GM19372 (cell line): ENCODE results near the gene CCKAR.
A peak's percentile ranks its signal among the peaks of the same experiment; 100 is the strongest.

Source experiments
- ATAC-seq: cut with Tn5 transposase; IDR thresholded peaks from one replicate; pipeline ENCODE4 v1.9.1; 2021; ENCODE audit warnings: mild to moderate bottlenecking, low read depth, moderate library complexity; ENCODE audit not compliant: unreplicated experiment

Gene CCKAR

DNA sequence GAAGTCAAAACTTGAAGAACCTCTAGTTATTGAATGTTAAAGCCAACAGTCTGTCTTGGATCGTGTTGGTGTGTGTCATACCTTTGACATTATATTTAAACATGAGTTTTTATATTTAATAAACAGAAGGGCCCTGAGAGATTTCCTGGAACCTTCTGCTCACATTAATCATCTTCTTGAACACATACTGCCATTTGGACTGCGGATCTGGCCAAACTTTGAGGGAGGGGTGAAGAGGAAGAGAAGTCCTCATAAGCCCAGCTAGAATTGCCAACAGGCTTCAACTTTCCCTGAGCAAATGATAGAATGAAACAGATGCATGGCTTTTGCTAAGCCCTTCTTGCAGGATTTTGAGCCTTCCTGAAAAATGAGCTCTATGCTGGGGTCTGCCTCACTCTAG, 27.4 kb downstream of the CCKAR start:
- no peak for ATAC-seq

GRCh38 chr4:26459756-26460530, 30.3 kb downstream of the CCKAR start:
- ATAC-seq = no peak

DNA sequence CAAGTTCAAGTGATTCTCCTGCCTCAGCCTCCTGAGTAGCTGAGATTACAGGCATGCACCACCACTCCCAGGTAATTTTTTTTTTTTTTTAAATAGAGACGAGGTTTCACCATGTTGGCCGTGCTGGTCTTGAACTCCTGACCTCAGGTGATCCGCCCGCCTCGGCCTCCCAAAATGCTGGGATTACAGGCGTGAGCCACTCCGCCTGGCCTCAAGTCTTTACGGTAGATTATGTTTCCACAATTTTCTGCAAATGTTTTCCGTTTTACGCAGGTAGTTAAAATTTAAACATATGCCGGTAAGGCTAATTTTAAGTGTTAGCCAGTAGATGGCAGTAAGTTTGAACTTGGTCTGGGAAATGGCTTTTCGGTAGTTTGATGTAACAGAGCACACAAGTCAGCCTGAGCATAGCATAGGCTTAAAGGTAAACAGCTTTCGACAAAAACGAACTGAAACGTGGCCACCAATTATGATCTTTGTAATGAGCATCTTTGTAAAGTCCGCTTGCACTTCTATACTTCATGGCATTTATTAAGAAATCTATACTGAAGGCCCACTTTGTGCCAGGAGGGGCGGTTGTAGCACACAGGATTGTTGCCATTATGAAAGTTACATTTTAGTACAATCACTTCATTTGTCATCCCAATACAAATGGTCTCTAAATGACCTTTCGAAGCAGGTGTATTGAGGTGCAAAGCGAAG, 31.1 kb downstream of the CCKAR start:
- ATAC-seq = peak; percentile 74

DNA sequence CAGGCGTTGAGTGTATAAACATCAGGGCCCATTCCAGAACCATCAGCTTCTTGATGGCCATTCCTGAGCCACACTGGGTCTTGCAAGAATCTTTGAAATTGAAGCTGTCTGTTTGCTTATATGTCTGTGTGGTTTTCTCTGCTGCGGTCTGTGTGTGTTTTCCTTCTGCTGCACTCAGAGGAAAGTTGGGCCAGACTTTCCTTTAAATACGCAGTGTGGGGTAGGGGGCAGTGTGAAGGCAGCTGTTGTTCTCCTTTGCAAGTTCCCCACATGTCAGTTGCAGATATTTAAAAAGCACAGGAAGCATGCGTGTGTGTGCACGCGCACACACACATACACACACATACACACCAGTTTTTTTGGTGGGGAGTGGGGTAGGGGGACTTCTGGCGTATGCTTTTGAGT, 32.1 kb downstream of the CCKAR start:
- ATAC-seq = no peak

DNA sequence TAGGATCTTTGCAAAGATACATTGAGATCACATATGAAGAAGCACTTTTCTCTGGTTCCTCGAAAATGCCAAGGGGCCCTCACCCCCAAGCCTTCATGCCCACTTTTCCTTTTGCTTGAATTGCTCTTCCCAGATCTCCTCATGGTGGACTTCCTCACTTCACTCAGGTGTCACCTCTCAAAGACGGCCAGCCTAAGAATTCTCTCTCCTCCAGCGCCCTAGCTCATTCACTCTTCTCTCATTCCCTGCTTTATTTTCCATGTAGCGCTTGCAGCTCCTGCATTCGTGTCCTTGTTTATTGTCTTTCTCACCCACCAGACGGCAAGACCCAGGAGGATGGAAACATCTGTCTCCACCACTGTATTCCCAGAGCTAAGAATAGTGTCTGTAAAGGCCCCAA, 32.9 kb downstream of the CCKAR start:
- ATAC-seq = no peak

- no peak for ATAC-seq
These were observed 34.7 kb downstream of the CCKAR start for GRCh38 chr4:26455571-26455970.

- no peak for ATAC-seq
These were observed 35.3 kb downstream of the CCKAR start for GRCh38 chr4:26454961-26455360.

GRCh38 chr4:26452565-26453531, 37.4 kb downstream of the CCKAR start:
- no peak for ATAC-seq

DNA sequence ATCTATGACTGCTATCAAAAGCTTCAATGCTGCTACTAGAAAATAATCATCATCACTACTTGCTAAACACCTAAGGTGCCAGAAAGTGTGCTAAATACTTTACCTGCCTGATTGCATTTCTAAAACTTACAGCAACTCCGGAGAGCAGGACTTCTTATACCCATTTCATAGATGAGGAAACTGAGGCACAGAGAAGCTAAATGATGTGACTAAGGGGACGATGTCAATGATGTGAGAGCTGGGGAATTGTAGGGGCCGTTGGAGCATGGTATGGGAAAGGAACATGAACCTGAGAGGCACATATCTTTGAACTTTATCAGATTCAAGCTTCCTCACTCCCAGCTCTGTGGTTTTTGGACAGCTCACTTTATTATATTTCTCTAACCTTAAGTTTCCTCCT, 38.7 kb downstream of the CCKAR start:
- ATAC-seq = no peak

DNA sequence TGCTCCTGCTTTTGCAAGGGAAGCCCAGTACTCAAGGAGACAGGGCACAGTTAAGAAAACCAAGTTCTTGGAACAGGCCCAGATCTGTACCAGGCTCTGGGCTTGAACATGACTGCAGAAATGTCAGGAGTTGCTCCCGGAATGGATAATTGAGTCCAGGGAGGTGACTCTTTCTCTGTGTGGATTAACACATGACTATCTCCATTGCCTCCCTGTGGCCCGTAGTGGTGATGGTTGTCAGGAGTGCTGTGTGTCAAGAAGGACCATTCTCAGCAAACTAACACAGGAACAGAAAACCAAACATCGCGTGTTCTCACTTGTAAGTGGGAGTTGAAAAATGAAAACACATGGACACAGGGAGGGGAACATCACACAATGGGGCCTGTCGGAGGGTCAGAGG, 39.9 kb downstream of the CCKAR start:
- no peak for ATAC-seq

- no peak for ATAC-seq
These were observed 42.9 kb downstream of the CCKAR start for GRCh38 chr4:26447378-26447777.

- no peak for ATAC-seq
These were observed 48.5 kb downstream of the CCKAR start for GRCh38 chr4:26441771-26442170.

DNA sequence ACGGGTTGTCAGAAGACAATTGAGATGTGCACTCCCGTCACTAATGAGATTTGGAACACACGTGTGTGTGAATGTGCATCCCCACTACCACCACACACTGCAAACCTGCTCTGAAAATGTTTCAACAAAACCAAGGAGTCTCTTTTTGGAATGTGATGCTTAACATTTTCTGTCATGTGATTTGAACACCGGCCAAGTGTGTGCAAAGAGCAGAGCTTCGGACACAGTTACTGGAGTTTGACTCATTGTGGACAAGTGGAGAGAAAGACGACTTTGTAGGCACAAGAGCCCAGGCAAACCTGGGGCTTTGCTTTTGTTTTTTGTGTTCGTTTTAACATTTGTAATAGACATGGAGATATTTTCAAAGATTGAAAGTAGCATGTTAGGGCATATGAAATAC, 49.2 kb downstream of the CCKAR start:
- ATAC-seq = no peak

DNA sequence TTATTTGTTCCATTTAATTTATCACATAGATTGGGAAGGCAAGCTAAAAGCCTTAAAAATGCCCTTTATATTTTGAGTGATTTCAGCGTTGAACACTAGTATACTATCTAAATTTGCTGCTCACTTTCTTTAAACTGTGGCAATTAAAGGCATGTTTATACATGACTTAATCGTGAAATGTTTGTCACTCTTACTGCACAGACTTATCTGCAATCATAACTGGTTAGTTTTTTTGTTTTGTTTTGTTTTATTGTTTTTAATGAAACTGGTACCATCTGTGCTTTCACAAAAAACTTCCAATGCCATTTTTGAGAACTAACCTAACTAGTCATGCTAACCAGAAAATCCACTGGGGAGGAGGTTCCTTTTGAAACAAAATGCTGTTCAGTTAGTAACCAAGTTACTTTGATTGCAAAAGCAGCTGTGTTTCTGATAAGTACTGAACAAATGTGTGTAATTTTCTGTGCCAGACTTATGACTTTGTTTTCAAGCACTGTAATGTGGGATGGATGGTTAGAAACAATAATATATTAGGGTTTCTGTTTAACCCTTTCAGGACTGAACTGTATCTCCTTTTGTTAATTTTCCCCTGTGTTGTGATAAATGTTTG, 56.1 kb downstream of the CCKAR start:
- ATAC-seq = no peak

DNA sequence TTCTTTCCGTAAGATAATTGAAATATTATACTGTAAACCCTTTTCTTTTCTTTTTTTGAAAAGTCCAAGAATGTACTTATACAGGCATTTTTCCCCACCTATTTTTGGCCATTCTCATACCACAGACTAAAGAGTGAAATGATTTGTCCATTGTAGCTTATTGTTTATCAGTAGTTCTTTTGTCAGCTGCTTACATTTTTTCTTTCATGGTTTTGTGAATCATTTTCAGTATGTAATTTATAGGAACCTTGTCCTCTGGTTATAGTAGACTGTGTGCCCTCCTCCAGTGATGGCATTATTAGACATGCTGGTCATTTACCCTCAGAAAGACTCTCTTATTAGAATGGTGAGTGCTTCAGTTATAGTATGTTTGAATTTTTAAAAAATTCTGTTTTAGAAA, 56.7 kb downstream of the CCKAR start:
- no peak for ATAC-seq

DNA sequence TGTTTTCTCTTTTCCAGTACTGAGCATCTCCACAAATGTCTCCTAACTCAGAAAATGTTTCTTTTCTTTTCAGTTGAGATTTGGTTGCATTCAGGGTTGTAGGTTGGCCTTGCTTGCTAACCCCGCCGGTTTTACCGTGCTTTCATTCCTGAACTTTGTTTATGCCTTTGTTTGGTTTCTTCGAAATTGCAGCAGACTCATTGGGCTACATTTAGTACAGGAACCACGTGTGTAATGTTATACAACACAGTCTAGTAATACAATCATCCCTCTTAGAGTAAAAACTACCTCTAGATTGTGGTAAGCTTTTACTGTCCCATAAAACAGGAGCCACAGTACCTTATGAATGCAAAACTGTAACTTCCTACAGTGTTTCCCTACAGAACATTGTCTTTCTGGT, 57.9 kb downstream of the CCKAR start:
- ATAC-seq = no peak

- ATAC-seq = no peak
These were observed 58.7 kb downstream of the CCKAR start for GRCh38 chr4:26431461-26432180.
